Ecto neural progenitor cell (in vitro differentiated cells): ENCODE data around the gene AGAP4.
"Not testable (repeated sequence)": the region's sequence is repeated elsewhere in the genome, so short reads cannot be mapped to it uniquely, and the experiment has no call there.

Experiments
- DNase-seq: peaks from one replicate; pipeline ENCODE4 v3.0.0-alpha.2; 2018; ENCODE audit warnings: low spot score

AGAP4 gene

DNA sequence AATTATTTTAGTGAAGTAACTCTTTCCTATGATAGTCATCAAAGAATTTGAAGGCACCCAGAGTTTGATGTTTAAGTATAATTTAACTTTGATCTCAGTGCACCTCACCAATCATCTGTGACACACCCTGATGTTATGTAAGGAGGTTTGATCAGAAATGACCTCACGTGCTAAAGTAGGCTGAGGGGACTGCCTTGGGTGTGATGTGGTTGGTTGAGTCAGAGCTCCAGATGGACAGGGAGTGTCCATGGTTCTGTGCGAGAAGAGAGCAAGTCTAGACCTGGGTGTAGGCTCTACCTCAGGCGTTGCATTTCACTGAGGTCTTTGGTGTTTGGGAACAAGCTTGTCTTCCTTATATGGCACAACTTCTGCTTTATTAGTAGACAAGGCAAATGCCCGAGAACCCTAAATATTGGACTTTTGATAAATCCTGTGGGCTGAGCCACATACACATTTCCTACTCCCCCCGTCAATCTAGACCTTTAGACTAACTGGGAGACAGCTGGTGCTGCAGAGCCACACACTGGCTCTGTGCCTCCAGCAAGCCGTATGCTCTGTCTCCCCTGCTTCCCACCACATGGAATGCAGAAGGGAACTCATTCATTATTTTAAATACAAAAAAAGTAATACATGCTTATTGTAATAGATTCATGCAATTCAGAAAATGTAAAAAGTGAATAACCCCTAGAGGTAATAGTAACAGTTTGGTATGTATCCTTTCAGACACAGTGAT is 56.4 kb downstream of the AGAP4 start:
- DNase-seq: not testable (repeated sequence)

- DNase-seq: not testable (repeated sequence)
Observed at GRCh38 chr10:45789991-45790390, 57.3 kb downstream of the AGAP4 start.

- DNase-seq: not testable (repeated sequence)
Observed at GRCh38 chr10:45787212-45787741, 60.0 kb downstream of the AGAP4 start.

GRCh38 chr10:45786217-45786616 is 61.1 kb downstream of the AGAP4 start:
- DNase-seq: not testable (repeated sequence)
